Activated CD4-positive, alpha-beta T cell treated with anti-CD3 and anti-CD28 coated beads for 36 hours (primary cell): ENCODE results near the gene CERS6. TPM values are rescaled to one million over a fixed set of nuclear protein-coding genes. Genes with fewer than 3 reads are reported as not detected.
"Not testable (repeated sequence)": the region's sequence is repeated elsewhere in the genome, so short reads cannot be mapped to it uniquely, and the experiment has no call there.

ENCODE experiments used
- ATAC-seq: fragments of 200-7000 bp; cut with Tn5 transposase; one replicate; pipeline ENCODE4 v1.10.0; 2021; ENCODE audit warnings: mild to moderate bottlenecking, moderate library complexity
- CTCF ChIA-PET: fragments of 350-600 bp; sonication (Branson Sonifier 250); formaldehyde crosslinking; loops from one replicate; lab custom pipeline; 2021; ENCODE audit warnings: antibody characterized with exemption; lab: Charles Lee
- POLR2A ChIA-PET: fragments of 350-600 bp; sonication (Branson Sonifier 250); formaldehyde crosslinking; loops from one replicate; lab custom pipeline; 2021; ENCODE audit warnings: antibody characterized with exemption, inconsistent platforms; lab: Charles Lee
- DNase-seq: peaks from one replicate; pipeline ENCODE4 v3.0.0-alpha.2; 2020
- H3K27ac Mint-ChIP-seq: one replicate; pipeline ENCODE4 v1.8.0; 2021; ENCODE audit warnings: mixed read lengths
- H3K27me3 Mint-ChIP-seq: one replicate; pipeline ENCODE4 v1.8.0; 2021; ENCODE audit warnings: mixed read lengths
- H3K36me3 Mint-ChIP-seq: one replicate; pipeline ENCODE4 v1.8.0; 2021; ENCODE audit warnings: low read depth, mixed read lengths
- H3K4me1 Mint-ChIP-seq: one replicate; pipeline ENCODE4 v1.8.0; 2021; ENCODE audit warnings: mixed read lengths
- H3K4me3 Mint-ChIP-seq: one replicate; pipeline ENCODE4 v1.8.0; 2021; ENCODE audit warnings: mild to moderate bottlenecking, moderate library complexity, mixed read lengths
- H3K9me3 Mint-ChIP-seq: one replicate; pipeline ENCODE4 v1.8.0; 2021; ENCODE audit warnings: low read depth, mixed read lengths
- intact Hi-C, 2 experiments: fragments of 100-400 bp; cut with DNase I in 1 of 2; cut with micrococcal nuclease in 1 of 2; formaldehyde crosslinking; loops; one replicate each; pipeline versions ENCODE4 v1.14.2 to v1.15.1; 2022 to 2024; cut with DNase I, micrococcal nuclease
- total RNA-seq, 2 experiments: library from RNA; stranded (reverse); gene quantifications; one replicate each; pipeline ENCODE4 v1.2.3, GENCODE V29; 2021

The CERS6 gene
- total RNA-seq, 2 experiments from 2014 or later = 12.9 to 13.1 TPM

DNA sequence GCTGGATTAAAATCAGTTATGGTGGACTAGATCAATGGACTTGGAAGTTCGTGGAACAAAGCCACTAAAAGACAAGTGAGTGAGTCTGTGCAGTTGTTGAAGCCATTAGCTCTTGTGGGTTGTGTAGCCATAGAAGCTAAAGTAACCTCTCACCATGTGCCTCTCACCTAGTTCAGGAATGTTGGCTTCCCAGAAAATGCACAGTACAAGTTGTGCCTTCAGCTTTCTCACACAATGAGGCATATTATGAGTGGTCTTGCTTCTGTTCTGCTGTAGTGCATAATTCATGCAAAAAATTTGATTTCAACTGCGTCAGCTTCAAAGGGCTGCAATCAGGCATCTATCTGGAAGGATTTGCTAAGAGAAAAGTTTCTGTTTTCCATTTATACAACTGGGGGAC, 26.2 kb downstream of the CERS6 start:
- ChIA-PET POLR2A (no interaction called here), CTCF (interaction anchor here (0.9 to 2.4 kb wide), 2 partner anchors 15 to 188 kb away, joined by 3 to 8 read pairs; no protein-coding TSS in a partner anchor)
- peaks cover 3% of the 10 kb centered on the region for H3K9me3 Mint-ChIP-seq
- no peak overlapping the region for H3K4me3 Mint-ChIP-seq
- ATAC-seq = no peak
- intact Hi-C loops = no loop called here
- H3K27ac Mint-ChIP-seq = no peak overlapping the region
- H3K27me3 Mint-ChIP-seq = no peaks in the 10 kb centered on the region
- no peak for DNase-seq
- H3K4me1 Mint-ChIP-seq = peaks cover 39% of the 10 kb centered on the region
- H3K36me3 Mint-ChIP-seq = peaks cover 8% of the 10 kb centered on the region

GRCh38 chr2:168482952-168483831, 27.1 kb downstream of the CERS6 start:
- peaks cover 8% of the 10 kb centered on the region for H3K36me3 Mint-ChIP-seq
- no peak for DNase-seq
- POLR2A ChIA-PET = no interaction called here

GRCh38 chr2:168486477-168486876, 30.4 kb downstream of the CERS6 start:
- Mint-ChIP-seq H3K9me3 (peaks cover 3% of the 10 kb centered on the region), H3K27ac (no peak overlapping the region), H3K27me3 (peaks cover 2% of the 10 kb centered on the region), H3K4me1 (peaks cover 41% of the 10 kb centered on the region), H3K4me3 (no peak overlapping the region), H3K36me3 (peaks cover 8% of the 10 kb centered on the region)
- DNase-seq (no peak), ATAC-seq (no peak)
- POLR2A ChIA-PET = no interaction called here
- intact Hi-C loops = no loop called here
- CTCF ChIA-PET = no interaction called here

More at GRCh38 chr2:168482952-168483831, 27.1 kb downstream of the CERS6 start:
- Mint-ChIP-seq H3K9me3 (peaks cover 3% of the 10 kb centered on the region), H3K4me3 (no peak overlapping the region), H3K27ac (no peak overlapping the region), H3K4me1 (peaks cover 32% of the 10 kb centered on the region), H3K27me3 (no peaks in the 10 kb centered on the region)
- ATAC-seq = no peak
- intact Hi-C loops = loop anchor here in 1 of 2 experiments (1.0 kb wide), 1 partner anchor 12 kb away; no protein-coding TSS in a partner anchor
- CTCF ChIA-PET = interaction anchor here (0.5 to 2.4 kb wide), 6 partner anchors 8 to 462 kb away, joined by 3 to 8 read pairs (median 4); no protein-coding TSS in a partner anchor

GRCh38 chr2:168490015-168490874, 34.2 kb downstream of the CERS6 start:
- peaks cover 7% of the 10 kb centered on the region for H3K9me3 Mint-ChIP-seq
- peaks cover 7% of the 10 kb centered on the region for H3K27me3 Mint-ChIP-seq
- POLR2A ChIA-PET = interaction anchor here (0.7 to 1.3 kb wide), 8 partner anchors 10 to 295 kb away, joined by 3 to 6 read pairs (median 4); no protein-coding TSS in a partner anchor
- CTCF ChIA-PET = interaction anchor here (0.7 to 2.1 kb wide), 7 partner anchors 9 to 279 kb away, joined by 3 to 6 read pairs (median 5); no protein-coding TSS in a partner anchor
- peak overlapping the region; percentile 88 for H3K27ac Mint-ChIP-seq
- peak overlapping the region; percentile 61 for H3K4me3 Mint-ChIP-seq
- peaks cover 50% of the 10 kb centered on the region for H3K4me1 Mint-ChIP-seq
- intact Hi-C loops = loop anchor here (1.0 to 10.0 kb wide), 14 partner anchors 33 to 872 kb away; partner anchors contain the start of genes CERS6 (in 2 of the 2), STK39 (in 2 of the 2), DHRS9 (in 1 of the 2) and LRP2 (in 1 of the 2)
- ATAC-seq = peak; percentile 92
- peak; percentile 78 for DNase-seq
- peaks cover 18% of the 10 kb centered on the region for H3K36me3 Mint-ChIP-seq

GRCh38 chr2:168490946-168491605, 35.0 kb downstream of the CERS6 start:
- ATAC-seq (peak; percentile 40), DNase-seq (peak; percentile 58)
- Mint-ChIP-seq H3K27me3 (peaks cover 7% of the 10 kb centered on the region), H3K27ac (peak overlapping the region; percentile 88), H3K4me1 (peaks cover 58% of the 10 kb centered on the region), H3K36me3 (peaks cover 18% of the 10 kb centered on the region), H3K4me3 (peak overlapping the region; percentile 61), H3K9me3 (peaks cover 5% of the 10 kb centered on the region)
- POLR2A ChIA-PET = interaction anchor here (1.1 kb wide), 2 partner anchors 59 to 201 kb away, joined by 3 to 5 read pairs; no protein-coding TSS in a partner anchor
- CTCF ChIA-PET = interaction anchor here (0.5 to 2.1 kb wide), 4 partner anchors 43 to 280 kb away, joined by 3 to 6 read pairs (median 4); no protein-coding TSS in a partner anchor
- intact Hi-C loops = loop anchor here (1.0 to 10.0 kb wide), 14 partner anchors 34 to 871 kb away; partner anchors contain the start of genes CERS6 (in 2 of the 2), STK39 (in 2 of the 2), DHRS9 (in 1 of the 2) and LRP2 (in 1 of the 2)

- H3K9me3 Mint-ChIP-seq, POLR2A ChIA-PET, ATAC-seq, DNase-seq, H3K27me3 Mint-ChIP-seq, H3K4me3 Mint-ChIP-seq, H3K27ac Mint-ChIP-seq: not testable (repeated sequence)
- peaks cover 16% of the 10 kb centered on the region for H3K36me3 Mint-ChIP-seq
- CTCF ChIA-PET = interaction anchor here (0.5 kb wide), 1 partner anchor 130 kb away, joined by 3 read pairs; no protein-coding TSS in a partner anchor
- intact Hi-C loops = loop anchor here (2.0 to 10.0 kb wide), 8 partner anchors 35 to 576 kb away; partner anchors contain the start of genes STK39 (in 2 of the 2), CERS6 (in 1 of the 2) and DHRS9 (in 1 of the 2)
- H3K4me1 Mint-ChIP-seq = peaks cover 59% of the 10 kb centered on the region
Measured at GRCh38 chr2:168491728-168492127, 35.7 kb downstream of the CERS6 start.

DNA sequence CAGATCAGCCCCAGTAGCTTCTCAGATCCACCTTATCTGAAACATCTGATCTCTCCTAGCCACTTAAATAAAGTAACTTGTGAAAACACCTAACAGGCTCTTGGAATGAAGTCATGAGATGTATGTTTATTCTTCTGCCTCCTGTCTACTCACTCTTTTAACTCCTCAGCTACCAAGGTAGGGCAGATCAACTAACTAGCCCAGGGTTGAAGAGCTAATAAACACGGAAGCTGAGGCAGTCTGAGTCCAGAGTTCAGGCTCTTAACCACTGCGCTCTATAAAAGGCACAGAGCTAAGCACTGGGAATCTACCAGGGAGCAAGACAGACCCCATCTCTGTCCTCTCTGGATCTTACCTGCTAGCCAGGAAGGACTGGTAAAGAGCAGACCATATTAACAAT, 37.1 kb downstream of the CERS6 start:
- CTCF ChIA-PET, H3K4me3 Mint-ChIP-seq, POLR2A ChIA-PET, H3K27me3 Mint-ChIP-seq, DNase-seq, ATAC-seq, H3K9me3 Mint-ChIP-seq, H3K27ac Mint-ChIP-seq: not testable (repeated sequence)
- intact Hi-C loops = loop anchor here (5.0 to 10.0 kb wide), 6 partner anchors 146 to 574 kb away; partner anchors contain the start of genes STK39 (in 2 of the 2) and DHRS9 (in 1 of the 2)
- Mint-ChIP-seq H3K4me1 (peaks cover 66% of the 10 kb centered on the region), H3K36me3 (peaks cover 16% of the 10 kb centered on the region)

GRCh38 chr2:168494190-168494711, 38.2 kb downstream of the CERS6 start:
- ChIA-PET CTCF (interaction anchor here (0.6 to 1.0 kb wide), 2 partner anchors 17 to 139 kb away, joined by 3 to 4 read pairs; no protein-coding TSS in a partner anchor), POLR2A (no interaction called here)
- Mint-ChIP-seq H3K36me3 (peaks cover 16% of the 10 kb centered on the region), H3K9me3 (peaks cover 5% of the 10 kb centered on the region), H3K4me1 (peaks cover 62% of the 10 kb centered on the region), H3K27me3 (peaks cover 4% of the 10 kb centered on the region), H3K27ac (no peak overlapping the region), H3K4me3 (no peak overlapping the region)
- intact Hi-C loops = loop anchor here (5.0 to 10.0 kb wide), 6 partner anchors 147 to 573 kb away; partner anchors contain the start of genes STK39 (in 2 of the 2) and DHRS9 (in 1 of the 2)
- DNase-seq (peak; percentile 34), ATAC-seq (no peak)

DNA sequence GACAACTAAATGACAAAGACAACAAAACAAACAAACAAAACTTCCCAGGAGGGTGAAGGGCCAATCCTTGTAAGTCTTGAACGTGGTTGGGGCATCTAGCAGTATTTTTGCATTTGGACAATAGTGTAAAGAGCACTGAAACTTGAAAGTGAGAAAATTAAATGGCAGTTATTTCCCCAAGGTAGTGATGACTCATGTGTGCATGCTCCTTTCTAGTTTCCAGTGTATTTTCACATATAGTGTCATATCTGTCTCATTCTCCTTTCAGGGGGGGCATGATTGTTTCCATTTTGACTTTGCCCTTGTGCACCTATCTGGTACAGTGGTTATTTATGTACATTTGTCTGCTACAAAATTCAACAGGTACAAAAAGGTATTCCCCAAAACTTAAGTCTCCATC, 39.5 kb downstream of the CERS6 start:
- Mint-ChIP-seq H3K4me3 (no peak overlapping the region), H3K27me3 (peaks cover 4% of the 10 kb centered on the region), H3K9me3 (peaks cover 5% of the 10 kb centered on the region), H3K36me3 (peaks cover 21% of the 10 kb centered on the region), H3K27ac (no peak overlapping the region), H3K4me1 (peaks cover 53% of the 10 kb centered on the region)
- ChIA-PET CTCF (interaction anchor here (0.6 kb wide), 1 partner anchor 324 kb away, joined by 3 read pairs; no protein-coding TSS in a partner anchor), POLR2A (no interaction called here)
- intact Hi-C loops = loop anchor here (1.0 to 10.0 kb wide), 4 partner anchors 39 to 284 kb away; partner anchors contain the start of genes CERS6 (in 1 of the 2) and STK39 (in 1 of the 2)
- DNase-seq (peak; percentile 18), ATAC-seq (peak; percentile 80)
